Right lobe of liver (tissue), 6 donors: ENCODE data around the gene MAMSTR. TPM values are rescaled to one million over a fixed set of nuclear protein-coding genes. Genes with fewer than 3 reads are reported as not detected.
"Not testable (repeated sequence)": the region's sequence is repeated elsewhere in the genome, so short reads cannot be mapped to it uniquely, and the experiment has no call there.

Source experiments
- ATAC-seq, 4 donors: fragments of 200-7000 bp; cut with Tn5 transposase; one replicate each; pipeline ENCODE4 v1.9.1; 2020; ENCODE audit warnings: mild to moderate bottlenecking in 4 of 4, moderate library complexity in 4 of 4
- DNase-seq, 3 donors: peaks; one replicate each; pipeline ENCODE4 v3.0.0-alpha.2; 2020
- H3K27ac ChIP-seq, 3 donors: fragments of 200-600 bp; one replicate each; pipeline ENCODE4 v1.8.0; 2022
- H3K27me3 ChIP-seq, 2 donors: fragments of 200-600 bp; one replicate each; pipeline ENCODE4 v1.8.0; 2022
- H3K36me3 ChIP-seq, 4 donors: fragments of 200-600 bp; sonication (generic) in 1 of 4; one replicate each; pipeline versions ENCODE4 v1.5.1 to v1.8.0; 2017 to 2022; ENCODE audit warnings: control low read depth in 1 of 4
- H3K4me1 ChIP-seq, 4 donors: fragments of 200-600 bp; sonication (generic) in 1 of 4; one replicate each; pipeline versions ENCODE4 v1.5.1 to v1.8.0; 2017 to 2022; ENCODE audit warnings: control low read depth in 1 of 4
- H3K4me3 ChIP-seq, 3 donors: fragments of 200-600 bp; one replicate each; pipeline ENCODE4 v1.8.0; 2022
- H3K9me3 ChIP-seq, 4 donors: fragments of 200-600 bp; sonication (generic) in 1 of 4; one replicate each; pipeline versions ENCODE4 v1.5.1 to v1.8.0; 2017 to 2022; ENCODE audit warnings: control low read depth in 1 of 4
- POLR2A ChIP-seq: fragments of 450-650 bp; IDR thresholded peaks from one replicate; pipeline ENCODE4 v1.6.1; 2017; ENCODE audit warnings: antibody characterized with exemption, mild to moderate bottlenecking
- WGBS: methylation state at CpG from one replicate; pipeline ENCODE4 v1.1.6; 2018; ENCODE audit warnings: low coverage, low lambda C conversion rate; ENCODE audit not compliant: insufficient coverage; ENCODE audit errors: missing lambda C conversion rate; 5-methylcytosine and 5-hydroxymethylcytosine counted together
- intact Hi-C, 2 donors: fragments of 100-400 bp; cut with DNase I; formaldehyde crosslinking; loops; one replicate each; pipeline versions ENCODE4 v1.11.2 to v1.14.1; 2022
- total RNA-seq, 6 experiments: library from RNA; depleted of rRNA in 2 of 6; stranded (reverse); fragments of >200 nt in 2 of 6; fragmentation: NEBNext Ultra II Directional in 3 of 6; extraction: Animal tissue kit (Norgen Biotek cat#: 25700) in 3 of 6; gene quantifications; one replicate each; pipeline versions ENCODE4 v1.1.0 to v1.2.4, GENCODE V29; 2016 to 2023
- TF ChIP-seq, protein P1 (sequence below), 4 donors: fragments of 200-600 bp in 3 of 4; fragments of 450-650 bp in 1 of 4; IDR thresholded peaks; one replicate each; pipeline versions ENCODE4 v1.5.1 to v1.8.0; 2016 to 2022; ENCODE audit warnings: antibody characterized with exemption in 4 of 4, mild to moderate bottlenecking in 2 of 4
- donor health status: DM: no; HTN: yes; CAD: no.
- donor health status: DM: no; HTN: no; CAD: no.
- donor health status: DM: no; HTN: no; CAD: no.
- donor health status: DM: no; HTN: yes; CAD: no.
- donor health status: DM: no; HTN: yes; CAD: no.

The MAMSTR gene
- total RNA-seq, 6 experiments from 2014 or later, result 0.22 to 0.37 (median 0.24) TPM; not detected in 1

DNA sequence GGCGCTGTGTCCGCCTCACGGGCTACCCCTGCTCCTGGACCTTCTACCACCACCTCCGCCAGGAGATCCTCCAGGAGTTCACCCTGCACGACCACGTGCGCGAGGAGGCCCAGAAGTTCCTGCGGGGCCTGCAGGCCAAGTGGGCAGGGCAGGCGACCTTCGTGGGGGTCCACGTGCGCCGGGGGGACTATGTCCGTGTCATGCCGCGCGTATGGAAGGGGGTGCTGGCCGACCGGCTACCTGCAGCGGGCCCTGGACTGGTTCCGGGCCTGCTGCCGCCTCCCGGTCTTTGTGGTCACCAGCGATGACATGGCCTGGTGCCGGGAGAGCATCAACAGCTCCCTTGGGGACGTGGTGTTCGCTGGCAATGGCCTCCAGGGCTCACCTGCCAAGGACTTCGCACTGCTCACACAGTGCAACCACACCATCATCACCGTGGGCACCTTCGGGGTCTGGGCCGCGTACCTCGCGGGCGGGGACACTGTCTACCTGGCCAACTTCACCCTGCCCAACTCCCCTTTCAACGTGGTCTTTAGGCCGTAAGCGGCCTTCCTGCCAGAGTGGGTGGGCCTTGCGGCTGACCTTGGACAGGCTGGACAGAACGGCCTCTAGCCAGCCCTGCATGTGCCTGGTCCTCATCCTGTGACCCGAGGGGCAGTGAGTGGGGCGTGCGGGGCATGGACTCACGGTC, 38.9 kb downstream of the MAMSTR start:
- WGBS, result 90% methylated on average over 2 of the region's 45 CpGs
- intact Hi-C loops, result loop anchor here in 1 of 2 donors (10.0 kb wide), 1 partner anchor 164 kb away; no protein-coding TSS in a partner anchor
- no peak overlapping the region for H3K27ac ChIP-seq
- TF ChIP-seq, protein P1, sequence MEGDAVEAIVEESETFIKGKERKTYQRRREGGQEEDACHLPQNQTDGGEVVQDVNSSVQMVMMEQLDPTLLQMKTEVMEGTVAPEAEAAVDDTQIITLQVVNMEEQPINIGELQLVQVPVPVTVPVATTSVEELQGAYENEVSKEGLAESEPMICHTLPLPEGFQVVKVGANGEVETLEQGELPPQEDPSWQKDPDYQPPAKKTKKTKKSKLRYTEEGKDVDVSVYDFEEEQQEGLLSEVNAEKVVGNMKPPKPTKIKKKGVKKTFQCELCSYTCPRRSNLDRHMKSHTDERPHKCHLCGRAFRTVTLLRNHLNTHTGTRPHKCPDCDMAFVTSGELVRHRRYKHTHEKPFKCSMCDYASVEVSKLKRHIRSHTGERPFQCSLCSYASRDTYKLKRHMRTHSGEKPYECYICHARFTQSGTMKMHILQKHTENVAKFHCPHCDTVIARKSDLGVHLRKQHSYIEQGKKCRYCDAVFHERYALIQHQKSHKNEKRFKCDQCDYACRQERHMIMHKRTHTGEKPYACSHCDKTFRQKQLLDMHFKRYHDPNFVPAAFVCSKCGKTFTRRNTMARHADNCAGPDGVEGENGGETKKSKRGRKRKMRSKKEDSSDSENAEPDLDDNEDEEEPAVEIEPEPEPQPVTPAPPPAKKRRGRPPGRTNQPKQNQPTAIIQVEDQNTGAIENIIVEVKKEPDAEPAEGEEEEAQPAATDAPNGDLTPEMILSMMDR (IDR thresholded peaks at IDR 0.05), result no peak
- TF ChIP-seq POLR2A, result no peak
- H3K9me3 ChIP-seq, result no peaks in the 10 kb centered on the region
- ATAC-seq (no peak), DNase-seq (no peak)
- H3K4me1 ChIP-seq, result peaks cover 0 to 6% (median 3%) of the 10 kb centered on the region in 4 donors
- no peaks in the 10 kb centered on the region for H3K36me3 ChIP-seq
- no peaks in the 10 kb centered on the region for H3K27me3 ChIP-seq
- H3K4me3 ChIP-seq, result no peak overlapping the region

DNA sequence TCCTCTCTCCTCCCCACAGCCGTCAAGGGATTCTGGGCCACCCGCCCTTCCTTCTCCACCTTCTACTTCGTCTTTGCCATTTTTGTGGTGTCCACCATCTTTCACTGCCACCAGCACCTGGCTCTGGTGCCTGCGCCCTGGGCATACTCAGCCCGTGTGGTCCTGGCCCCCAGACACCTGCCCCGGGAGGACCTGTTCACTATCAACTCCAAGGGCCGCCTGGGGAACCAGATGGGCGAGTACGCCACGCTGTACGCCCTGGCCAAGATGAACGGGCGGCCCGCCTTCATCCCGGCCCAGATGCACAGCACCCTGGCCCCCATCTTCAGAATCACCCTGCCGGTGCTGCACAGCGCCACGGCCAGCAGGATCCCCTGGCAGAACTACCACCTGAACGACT, 39.5 kb downstream of the MAMSTR start:
- not testable (repeated sequence) for H3K27me3 ChIP-seq, DNase-seq, H3K36me3 ChIP-seq, H3K27ac ChIP-seq, H3K9me3 ChIP-seq, ATAC-seq, H3K4me3 ChIP-seq
- intact Hi-C loops, result loop anchor here in 1 of 2 donors (10.0 kb wide), 1 partner anchor 165 kb away; no protein-coding TSS in a partner anchor
- 84% methylated on average over 3 of the region's 19 CpGs for WGBS
- H3K4me1 ChIP-seq, result peaks cover 0 to 11% (median 4%) of the 10 kb centered on the region in 4 donors

DNA sequence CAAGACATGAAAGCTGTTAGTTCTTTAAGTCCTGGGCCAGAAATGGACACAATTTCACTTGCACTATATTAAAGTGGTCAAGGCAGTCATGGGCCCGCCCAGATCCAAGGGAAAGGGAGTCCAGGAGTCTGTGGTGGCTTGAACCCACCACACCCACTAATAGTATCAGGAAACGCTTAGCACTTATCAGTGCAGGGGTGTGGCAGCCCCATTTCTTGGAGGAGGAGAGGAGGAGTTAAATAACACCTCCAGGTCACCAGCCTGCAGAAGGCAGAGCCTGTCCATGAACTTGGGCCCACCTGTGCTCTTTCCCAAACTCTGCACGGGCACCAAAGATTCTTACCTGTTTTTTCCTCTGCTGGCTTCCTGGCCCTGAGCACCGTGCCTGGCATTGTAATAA, 41.3 kb downstream of the MAMSTR start:
- no peak overlapping the region for H3K4me3 ChIP-seq
- WGBS, result 78% methylated on average over 2 of the region's 4 CpGs
- DNase-seq (no peak), ATAC-seq (no peak)
- TF ChIP-seq POLR2A, result no peak
- TF ChIP-seq, protein P1 (IDR thresholded peaks at IDR 0.05), result no peak
- peaks cover 0 to 6% (median 3%) of the 10 kb centered on the region in 4 donors for H3K4me1 ChIP-seq
- intact Hi-C loops, result loop anchor here in 1 of 2 donors (10.0 kb wide), 3 partner anchors 57 to 157 kb away; partner anchors contain the start of gene HSD17B14
- no peak overlapping the region for H3K27ac ChIP-seq
- no peaks in the 10 kb centered on the region for H3K9me3 ChIP-seq
- H3K36me3 ChIP-seq, result no peaks in the 10 kb centered on the region
- H3K27me3 ChIP-seq, result no peaks in the 10 kb centered on the region

DNA sequence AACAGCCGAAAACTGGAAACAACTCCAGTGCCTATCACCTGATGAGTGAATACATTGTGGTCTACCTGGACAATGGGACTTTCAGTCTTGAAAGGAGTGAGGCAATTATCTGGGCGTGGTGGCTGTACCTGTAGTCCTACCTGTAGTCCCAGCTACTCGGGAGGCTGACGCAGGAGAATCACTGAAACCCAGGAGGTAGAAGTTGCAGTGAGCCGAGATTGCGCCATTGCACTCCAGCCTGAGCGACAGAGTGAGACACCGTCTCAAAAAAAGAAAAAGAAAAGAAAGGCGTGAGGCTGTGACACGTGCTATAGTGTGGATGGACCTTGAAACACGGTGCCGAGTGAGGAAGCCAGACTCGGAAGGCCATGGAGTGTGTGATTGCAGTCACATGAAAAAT, 42.6 kb downstream of the MAMSTR start:
- Histone ChIP-seq H3K36me3 (no peaks in the 10 kb centered on the region), H3K4me3 (no peak overlapping the region), H3K4me1 (peaks cover 0 to 6% (median 3%) of the 10 kb centered on the region in 4 donors), H3K27me3 (no peaks in the 10 kb centered on the region), H3K27ac (no peak overlapping the region), H3K9me3 (no peaks in the 10 kb centered on the region)
- 83% methylated on average over 11 of the region's 13 CpGs for WGBS
- no peak for DNase-seq
- intact Hi-C loops, result loop anchor here in 1 of 2 donors (10.0 kb wide), 3 partner anchors 58 to 158 kb away; partner anchors contain the start of gene HSD17B14
- TF ChIP-seq POLR2A, result no peak
- TF ChIP-seq, protein P1 (IDR thresholded peaks at IDR 0.05), result no peak
- ATAC-seq, result no peak

DNA sequence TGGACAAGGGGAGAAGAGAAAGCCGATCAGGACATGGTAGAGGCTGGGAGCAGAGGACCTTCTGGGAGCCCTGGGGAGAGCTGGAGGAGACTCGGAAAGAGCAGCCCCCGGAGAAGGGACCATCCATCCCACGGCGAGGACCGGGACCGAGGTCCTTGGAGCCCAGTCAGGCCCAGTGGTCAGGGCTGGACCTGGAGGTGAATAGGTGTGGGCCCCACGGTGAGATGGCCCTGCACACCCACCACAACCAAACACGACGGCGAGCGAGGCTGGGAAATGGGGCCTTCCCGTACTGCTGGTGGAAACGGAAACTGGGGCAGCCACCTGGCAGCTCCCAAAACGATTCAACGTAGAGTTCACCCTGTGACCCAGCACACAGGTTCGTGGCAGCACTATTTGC, 43.0 kb downstream of the MAMSTR start:
- no peak overlapping the region for H3K4me3 ChIP-seq
- ATAC-seq, result no peak
- no peak overlapping the region for H3K27ac ChIP-seq
- intact Hi-C loops, result loop anchor here in 1 of 2 donors (10.0 kb wide), 3 partner anchors 58 to 158 kb away; partner anchors contain the start of gene HSD17B14
- peaks cover 0 to 6% (median 3%) of the 10 kb centered on the region in 4 donors for H3K4me1 ChIP-seq
- H3K36me3 ChIP-seq, result no peaks in the 10 kb centered on the region
- no peak for DNase-seq
- 48% methylated on average over 4 of the region's 17 CpGs for WGBS
- H3K27me3 ChIP-seq, result no peaks in the 10 kb centered on the region
- TF ChIP-seq POLR2A, result no peak
- TF ChIP-seq, protein P1 (IDR thresholded peaks at IDR 0.05), result no peak
- H3K9me3 ChIP-seq, result no peaks in the 10 kb centered on the region
